HCT116 (cell line): Measurements from ENCODE around the gene SLC9A2. TPM values are rescaled to one million over a fixed set of nuclear protein-coding genes. Genes with fewer than 3 reads are reported as not detected.

Experiments used
- ATAC-seq: fragments of 200-7000 bp; cut with Tn5 transposase; 2 replicates; pipeline ENCODE4 v1.9.1; 2020; ENCODE audit warnings: mild to moderate bottlenecking, moderate library complexity
- BruUV-seq: library from RNA; stranded (reverse); fragments of 400-500 nt; replicated peaks from 2 replicates; lab custom pipeline; 2021; lab: Mats Ljungman, UMichigan
- CTCF ChIA-PET: fragments of 300-600 bp; sonication (Branson Sonifier 250); formaldehyde crosslinking; loops from one replicate; lab custom pipeline; 2021; ENCODE audit warnings: antibody characterized with exemption; lab: Charles Lee
- POLR2A ChIA-PET: fragments of 300-600, 350-600 bp; sonication (Branson Sonifier 250); formaldehyde crosslinking; loops from one replicate; lab custom pipeline; 2021; ENCODE audit warnings: antibody characterized with exemption; lab: Charles Lee
- RAD21 ChIA-PET, 2 experiments: fragments of 300-600 bp; sonication (Branson Sonifier 250); formaldehyde crosslinking; loops; one replicate each; lab custom pipeline; 2023; ENCODE audit warnings: low total read pairs in 2 of 2; ENCODE audit not compliant: uncharacterized antibody in 2 of 2, unreplicated experiment in 2 of 2, low non-redundant PET in 1 of 2; lab: Charles Lee
- DNase-seq: peaks from one replicate; pipeline ENCODE4 v3.0.0-alpha.2; 2010; ENCODE audit warnings: low read depth, low spot score
- H2AFZ ChIP-seq: fragments of 200-600 bp; shearing (Covaris generic), sonication (generic); 2 replicates; pipeline ENCODE4 v1.6.1; 2017; ENCODE audit warnings: low read depth, mixed run types, mixed read lengths, antibody characterized with exemption, low read length; ENCODE audit not compliant: poor library complexity, severe bottlenecking
- H3K27ac ChIP-seq: 2 replicates; pipeline ENCODE4 v1.5.1; 2012; ENCODE audit warnings: low read depth, low read length
- H3K27me3 ChIP-seq: fragments of 200-600 bp; sonication (generic); 2 replicates; pipeline ENCODE4 v1.6.1; 2016; ENCODE audit warnings: mixed run types, low read length, mixed read lengths; ENCODE audit not compliant: insufficient read depth
- H3K36me3 ChIP-seq, 2 experiments: fragments of 200-500 bp in 1 of 2; fragments of 200-600 bp in 1 of 2; sonication (Bioruptor generic) in 1 of 2; sonication (generic) in 1 of 2; 2 replicates each; pipeline versions ENCODE4 v1.5.1 to v1.6.1; 2014 to 2016; ENCODE audit warnings: low read length in 2 of 2, inconsistent platforms in 1 of 2, mixed read lengths in 1 of 2, mixed run types in 1 of 2; ENCODE audit not compliant: insufficient read depth in 2 of 2, control insufficient read depth in 1 of 2
- H3K4me1 ChIP-seq, 2 experiments: fragments of 200-600 bp in 1 of 2; sonication (generic) in 1 of 2; 2 replicates each; pipeline versions ENCODE4 v1.5.1 to v1.6.1; 2012 to 2017; ENCODE audit warnings: low read length in 2 of 2, inconsistent platforms in 1 of 2, mild to moderate bottlenecking in 1 of 2, mixed read lengths in 1 of 2, mixed run types in 1 of 2, moderate library complexity in 1 of 2; ENCODE audit not compliant: insufficient read depth in 2 of 2, control insufficient read depth in 1 of 2
- H3K4me2 ChIP-seq: fragments of 200-600 bp; sonication (generic); 2 replicates; pipeline ENCODE4 v1.6.1; 2017; ENCODE audit warnings: mixed run types, low read length, mixed read lengths
- H3K4me3 ChIP-seq, 2 experiments: fragments of 200-600 bp in 1 of 2; sonication (generic) in 1 of 2; replicated peaks in 1 of 2; 2 replicates each; pipeline ENCODE4 v1.5.1; 2011 to 2016; ENCODE audit warnings: low read length in 2 of 2, control low read depth in 1 of 2, low read depth in 1 of 2, mild to moderate bottlenecking in 1 of 2, mixed read lengths in 1 of 2, mixed run types in 1 of 2
- H3K79me2 ChIP-seq: fragments of 200-600 bp; sonication (generic); 2 replicates; pipeline ENCODE4 v1.6.1; 2017; ENCODE audit warnings: mild to moderate bottlenecking, mixed run types, low read length, moderate library complexity, mixed read lengths; ENCODE audit not compliant: insufficient read depth
- H3K9ac ChIP-seq: fragments of 200-600 bp; sonication (generic); 2 replicates; pipeline ENCODE4 v1.6.1; 2016; ENCODE audit warnings: low read length, mixed read lengths
- H3K9me2 ChIP-seq: fragments of 200-600 bp; sonication (generic), shearing (Covaris generic); 2 replicates; pipeline ENCODE4 v1.6.1; 2017; ENCODE audit warnings: mixed run types, mild to moderate bottlenecking, moderate library complexity; ENCODE audit not compliant: insufficient read depth
- H3K9me3 ChIP-seq, 2 experiments: fragments of 200-500 bp in 1 of 2; fragments of 200-600 bp in 1 of 2; sonication (Bioruptor generic) in 1 of 2; sonication (generic) in 1 of 2; 2 replicates each; pipeline ENCODE4 v1.6.1; 2014 to 2017; ENCODE audit warnings: low read length in 2 of 2, mixed read lengths in 2 of 2, inconsistent platforms in 1 of 2, low read depth in 1 of 2, mild to moderate bottlenecking in 1 of 2, mixed run types in 1 of 2, moderate library complexity in 1 of 2; ENCODE audit not compliant: control insufficient read depth in 1 of 2, insufficient read depth in 1 of 2
- H4K20me1 ChIP-seq: fragments of 200-600 bp; sonication (generic), shearing (Covaris generic); 2 replicates; pipeline ENCODE4 v1.6.1; 2017; ENCODE audit warnings: mixed run types, mild to moderate bottlenecking, moderate library complexity; ENCODE audit not compliant: insufficient read depth
- CTCF ChIP-seq, 3 experiments: fragments of 200-600 bp in 1 of 3; sonication (generic) in 1 of 3; IDR thresholded peaks in 2 of 3; conservative IDR thresholded peaks in 1 of 3; 2 replicates each; pipeline ENCODE4 v1.5.1; 2012 to 2017; ENCODE audit warnings: low read depth in 2 of 3, low read length in 2 of 3, antibody characterized with exemption in 1 of 3, borderline replicate concordance in 1 of 3, control low read depth in 1 of 3, mild to moderate bottlenecking in 1 of 3, mixed read lengths in 1 of 3, mixed run types in 1 of 3, moderate library complexity in 1 of 3; ENCODE audit not compliant: insufficient read depth in 1 of 3
- FOSL1 ChIP-seq: IDR thresholded peaks from 2 replicates; pipeline ENCODE4 v1.6.1; 2012; ENCODE audit warnings: low read depth
- POLR2AphosphoS5 ChIP-seq: IDR thresholded peaks from 2 replicates; pipeline ENCODE4 v1.6.1; 2011; ENCODE audit warnings: mild to moderate bottlenecking, low read depth, low read length, moderate library complexity
- RAD21 ChIP-seq: IDR thresholded peaks from 2 replicates; pipeline ENCODE4 v1.6.1; 2012; ENCODE audit warnings: low read depth, mild to moderate bottlenecking
- TCF7L2 ChIP-seq: IDR thresholded peaks from 2 replicates; pipeline ENCODE4 v1.7.0; 2011; ENCODE audit warnings: borderline replicate concordance, inconsistent platforms; ENCODE audit not compliant: insufficient read depth, insufficient read length; ENCODE audit errors: extremely low read depth
- YY1 ChIP-seq: IDR thresholded peaks from 2 replicates; pipeline ENCODE4 v1.6.1; 2011; ENCODE audit warnings: low read length, low read depth, moderate library complexity, mild to moderate bottlenecking; ENCODE audit not compliant: insufficient replicate concordance; ENCODE audit errors: extremely low read depth
- ZNF274 ChIP-seq: fragments of 200-500 bp; sonication (Bioruptor generic); IDR thresholded peaks from 2 replicates; pipeline ENCODE4 v1.6.1; 2014; ENCODE audit warnings: mild to moderate bottlenecking, low read depth, low read length, inconsistent platforms
- intact Hi-C: fragments of 100-400 bp; cut with micrococcal nuclease; formaldehyde crosslinking; loops from 2 replicates; pipeline ENCODE4 v1.10.0; 2022
- total RNA-seq: library from RNA; stranded (reverse); gene quantifications from one replicate; pipeline ENCODE4 v1.2.1, GENCODE V29; 2021; ENCODE audit not compliant: unreplicated experiment

The SLC9A2 gene
- total RNA-seq, 1 experiment from 2014 or later = 1.4 TPM

- H3K27ac ChIP-seq = no peak overlapping the region
- DNase-seq = no peak
- TF ChIP-seq FOSL1 (no peak), TCF7L2 (no peak), POLR2AphosphoS5 (no peak), ZNF274 (no peak), YY1 (no peak)
- H3K27me3 ChIP-seq = no peaks in the 10 kb centered on the region
- ChIA-PET RAD21 (no interaction called here), CTCF (interaction anchor here (0.6 to 1.8 kb wide), 8 partner anchors 9 to 463 kb away, joined by 3 to 20 read pairs (median 4); partner anchors contain the start of gene SLC9A4), POLR2A (no interaction called here)
- H4K20me1 ChIP-seq = no peaks in the 10 kb centered on the region
- peaks cover 2% of the 10 kb centered on the region; the same call in 1 of the 2 replicates for H3K9me2 ChIP-seq
- H3K4me1 ChIP-seq = peaks cover under 1 to 3% of the 10 kb centered on the region in 2 experiments; a peak in 3 of 4 replicates
- no peak for ATAC-seq
- no peak overlapping the region for H3K9ac ChIP-seq
- no peaks in the 10 kb centered on the region for H3K36me3 ChIP-seq
- H2AFZ ChIP-seq = no peak overlapping the region
- H3K79me2 ChIP-seq = no peaks in the 10 kb centered on the region
- H3K4me2 ChIP-seq = no peak overlapping the region
- no peaks in the 10 kb centered on the region for H3K9me3 ChIP-seq
- intact Hi-C loops = loop anchor here (1.0 to 5.0 kb wide), 3 partner anchors 87 to 230 kb away; partner anchors contain the start of gene SLC9A4
- no peak overlapping the region for H3K4me3 ChIP-seq
- no TSS peak for BruUV-seq
Measured at GRCh38 chr2:102703305-102703704, 84.0 kb downstream of the SLC9A2 start.

- Histone ChIP-seq H3K36me3 (no peaks in the 10 kb centered on the region), H3K27ac (no peak overlapping the region), H3K9me3 (no peaks in the 10 kb centered on the region), H3K4me3 (no peak overlapping the region), H3K79me2 (no peaks in the 10 kb centered on the region), H3K27me3 (no peaks in the 10 kb centered on the region), H4K20me1 (no peaks in the 10 kb centered on the region), H3K9ac (no peak overlapping the region), H3K4me1 (peaks cover 5 to 7% of the 10 kb centered on the region in 2 experiments), H3K4me2 (no peak overlapping the region), H2AFZ (no peak overlapping the region), H3K9me2 (no peaks in the 10 kb centered on the region)
- DNase-seq (peak; percentile 23), ATAC-seq (peak; percentile 89)
- TF ChIP-seq FOSL1 (no peak), RAD21 (peak; percentile 76), CTCF (IDR thresholded peaks at IDR 0.05 in 2 of 3, conservative IDR thresholded peaks at IDR 0.05 in 1 of 3; ENCODE audit: borderline replicate concordance in 1 of 3, insufficient read depth in 1 of 3, low read depth in 2 of 3, low read length in 2 of 3) (peak; percentile 31 to 57 (median 49); a peak in 4 of 6 replicates)
- intact Hi-C loops = loop anchor here (1.0 to 5.0 kb wide), 3 partner anchors 87 to 230 kb away; partner anchors contain the start of gene SLC9A4
- ChIA-PET CTCF (interaction anchor here (0.6 to 1.8 kb wide), 8 partner anchors 9 to 463 kb away, joined by 3 to 20 read pairs (median 4); partner anchors contain the start of gene SLC9A4), RAD21 (no interaction called here), POLR2A (no interaction called here)
- BruUV-seq = no TSS peak
Measured at GRCh38 chr2:102703748-102704147, 84.4 kb downstream of the SLC9A2 start.
